ENCODE data around the gene NEURL1.
A peak's percentile ranks its signal among the peaks of the same experiment; 100 is the strongest.

The NEURL1 gene

GRCh38 chr10:103533827-103534226 is 40.3 kb downstream of the NEURL1 start:
- no peak overlapping the region for H3K27ac ChIP-seq
- H3K4me1 ChIP-seq, result no peaks in the 10 kb centered on the region
- peaks cover 0 to 6% (median 0%) of the 10 kb centered on the region in 3 donors for H3K9me3 ChIP-seq
- intact Hi-C loops (cut with DNase I; ENCODE audit: low total_unique reads), result no loop called here
- no peak overlapping the region for H3K4me3 ChIP-seq
- no peak for TF ChIP-seq CTCF (IDR thresholded peaks at IDR 0.05)
- H3K27me3 ChIP-seq, result peaks cover 0 to 18% of the 10 kb centered on the region in 2 donors
- no peaks in the 10 kb centered on the region for H3K36me3 ChIP-seq
- no peak for DNase-seq

- peaks cover 0 to 19% of the 10 kb centered on the region in 2 donors for H3K27me3 ChIP-seq
- H3K4me3 ChIP-seq, result no peak overlapping the region
- TF ChIP-seq CTCF (IDR thresholded peaks at IDR 0.05), result no peak
- no peak overlapping the region for H3K27ac ChIP-seq
- H3K9me3 ChIP-seq, result peaks cover 0 to 6% (median 0%) of the 10 kb centered on the region in 3 donors
- DNase-seq, result peak in 1 of 2 donors; percentile 48
- H3K36me3 ChIP-seq, result no peaks in the 10 kb centered on the region
- H3K4me1 ChIP-seq, result no peaks in the 10 kb centered on the region
- intact Hi-C loops (cut with DNase I; ENCODE audit: low total_unique reads), result no loop called here
These were observed 41.4 kb downstream of the NEURL1 start for GRCh38 chr10:103534621-103535498.

GRCh38 chr10:103535595-103535994 is 42.1 kb downstream of the NEURL1 start:
- DNase-seq, result peak in 1 of 2 donors; percentile 44
- Histone ChIP-seq H3K4me1 (no peaks in the 10 kb centered on the region), H3K4me3 (no peak overlapping the region), H3K27me3 (peaks cover 0 to 19% of the 10 kb centered on the region in 2 donors), H3K36me3 (no peaks in the 10 kb centered on the region), H3K27ac (no peak overlapping the region), H3K9me3 (peaks cover 0 to 6% (median 0%) of the 10 kb centered on the region in 3 donors)
- intact Hi-C loops (cut with DNase I; ENCODE audit: low total_unique reads), result no loop called here
- TF ChIP-seq CTCF (IDR thresholded peaks at IDR 0.05), result no peak

GRCh38 chr10:103539751-103540150 is 46.2 kb downstream of the NEURL1 start:
- no peak overlapping the region for H3K4me3 ChIP-seq
- no peak overlapping the region for H3K27ac ChIP-seq
- DNase-seq, result no peak
- H3K9me3 ChIP-seq, result no peaks in the 10 kb centered on the region
- H3K36me3 ChIP-seq, result no peaks in the 10 kb centered on the region
- H3K4me1 ChIP-seq, result peaks cover 0 to 13% (median 9%) of the 10 kb centered on the region in 4 donors
- no peak for TF ChIP-seq CTCF (IDR thresholded peaks at IDR 0.05)
- intact Hi-C loops (cut with DNase I; ENCODE audit: low total_unique reads), result no loop called here
- peaks cover 0 to 19% of the 10 kb centered on the region in 2 donors for H3K27me3 ChIP-seq

GRCh38 chr10:103540722-103541121 is 47.2 kb downstream of the NEURL1 start:
- H3K4me1 ChIP-seq, result peaks cover 0 to 13% (median 9%) of the 10 kb centered on the region in 4 donors
- H3K9me3 ChIP-seq, result no peaks in the 10 kb centered on the region
- intact Hi-C loops (cut with DNase I; ENCODE audit: low total_unique reads), result no loop called here
- no peak overlapping the region for H3K27ac ChIP-seq
- peaks cover 0 to 12% of the 10 kb centered on the region in 2 donors for H3K27me3 ChIP-seq
- DNase-seq, result peak in 1 of 2 donors; percentile 19
- H3K36me3 ChIP-seq, result no peaks in the 10 kb centered on the region
- no peak overlapping the region for H3K4me3 ChIP-seq
- TF ChIP-seq CTCF (IDR thresholded peaks at IDR 0.05), result no peak

All from tibial artery (tissue), 4 donors.